GM12878 (cell line): Measurements from ENCODE around the gene EHD2. TPM values are rescaled to one million over a fixed set of nuclear protein-coding genes. Genes with fewer than 3 reads are reported as not detected.

Source experiments
- ATAC-seq: fragments of 200-7000 bp; cut with Tn5 transposase; 3 replicates; pipeline ENCODE4 v1.9.1; 2020; ENCODE audit warnings: mild to moderate bottlenecking, moderate library complexity
- BruUV-seq: library from RNA; stranded (reverse); fragments of 400-500 nt; replicated peaks from 2 replicates; lab custom pipeline; 2021; lab: Mats Ljungman, UMichigan
- CTCF ChIA-PET: fragments of 300-600 bp; sonication (Branson Sonifier 250); formaldehyde crosslinking; extraction: SDS; loops from one replicate; lab custom pipeline; 2021; ENCODE audit warnings: inconsistent platforms; lab: Yijun Ruan, JAX
- POLR2A ChIA-PET: fragments of 350-600 bp; formaldehyde crosslinking; extraction: SDS; loops from one replicate; lab custom pipeline; 2021; ENCODE audit warnings: inconsistent platforms; lab: Charles Lee
- RAD21 ChIA-PET: fragments of 300-600 bp; sonication (Branson Sonifier 250); formaldehyde crosslinking; loops from one replicate; lab custom pipeline; 2023; ENCODE audit warnings: antibody characterized with exemption; ENCODE audit not compliant: unreplicated experiment; lab: Charles Lee
- SMC1A ChIA-PET: fragments of 300-600 bp; sonication (Branson Sonifier 250); formaldehyde crosslinking; loops from one replicate; lab custom pipeline; 2023; ENCODE audit not compliant: unreplicated experiment, uncharacterized antibody; lab: Charles Lee
- DNase-seq: peaks from one replicate; pipeline ENCODE4 v3.0.0-alpha.2; 2011; ENCODE audit warnings: low read depth, low spot score
- FAIRE-seq: peaks from 3 replicates; lab custom pipeline; 2011; peaks lifted over from hg19 to GRCh38; lab: Jason Lieb, UNC
- H2AFZ ChIP-seq: 2 replicates; pipeline ENCODE4 v1.6.0; 2011; ENCODE audit warnings: low read depth, low read length, control low read depth; ENCODE audit not compliant: control insufficient read depth
- H3K27ac ChIP-seq: 2 replicates; pipeline ENCODE4 v1.5.1; 2011; ENCODE audit warnings: control low read depth; ENCODE audit not compliant: control insufficient read depth, insufficient read depth
- H3K27me3 ChIP-seq, 2 experiments: replicated peaks in 1 of 2; 2 replicates each; pipeline versions ENCODE4 v1.6.0 to v1.6.1; 2011; ENCODE audit warnings: low read length in 1 of 2; ENCODE audit not compliant: control insufficient read depth in 2 of 2, insufficient read depth in 2 of 2
- H3K36me3 ChIP-seq, 2 experiments: 2 replicates each; pipeline ENCODE4 v1.5.1; 2011; ENCODE audit warnings: low read length in 1 of 2; ENCODE audit not compliant: control insufficient read depth in 2 of 2, insufficient read depth in 2 of 2
- H3K4me1 ChIP-seq: 2 replicates; pipeline ENCODE4 v1.6.1; 2011; ENCODE audit warnings: mild to moderate bottlenecking, low read length, moderate library complexity, mixed read lengths; ENCODE audit not compliant: control insufficient read depth, insufficient read depth
- H3K4me2 ChIP-seq: 2 replicates; pipeline ENCODE4 v1.6.0; 2011; ENCODE audit warnings: control low read depth; ENCODE audit not compliant: control insufficient read depth, insufficient read depth
- H3K4me3 ChIP-seq: fragments of 200-600 bp; sonication (generic); 2 replicates; pipeline ENCODE4 v1.5.1; 2016
- H3K79me2 ChIP-seq: 2 replicates; pipeline ENCODE4 v1.6.0; 2011; ENCODE audit warnings: low read length; ENCODE audit not compliant: control insufficient read depth, insufficient read depth
- H3K9ac ChIP-seq: 2 replicates; pipeline ENCODE4 v1.8.0; 2011; ENCODE audit warnings: low read length, control low read depth, mixed read lengths; ENCODE audit not compliant: control insufficient read depth, insufficient read depth
- H3K9me3 ChIP-seq: replicated peaks from 3 replicates; pipeline ENCODE4 v1.5.1; 2011; ENCODE audit warnings: mild to moderate bottlenecking, low read length; ENCODE audit not compliant: control insufficient read depth, insufficient read depth
- H4K20me1 ChIP-seq: 2 replicates; pipeline ENCODE4 v1.6.0; 2011; ENCODE audit not compliant: control insufficient read depth, insufficient read depth
- CBFB ChIP-seq: IDR thresholded peaks from 2 replicates; pipeline ENCODE4 v1.6.1; 2016; ENCODE audit warnings: antibody characterized with exemption, low read depth
- ESRRA ChIP-seq: IDR thresholded peaks from 2 replicates; pipeline ENCODE4 v1.6.1; 2012; ENCODE audit warnings: mild to moderate bottlenecking, low read length, improper control_type of control experiment
- EZH2 ChIP-seq: IDR thresholded peaks from 2 replicates; pipeline ENCODE4 v1.6.1; 2012; ENCODE audit warnings: low read depth, mild to moderate bottlenecking, control low read depth, inconsistent platforms, low read length, borderline replicate concordance; ENCODE audit not compliant: control insufficient read depth
- NFIC ChIP-seq: IDR thresholded peaks from 2 replicates; pipeline ENCODE4 v1.6.1; 2012; ENCODE audit warnings: low read depth, mild to moderate bottlenecking, inconsistent platforms, low read length, moderate library complexity
- STAT3 ChIP-seq: IDR thresholded peaks from 2 replicates; pipeline ENCODE4 v1.6.1; 2011; ENCODE audit warnings: low read depth, low read length, improper control_type of control experiment
- ZNF622 ChIP-seq: fragments of 450-650 bp; IDR thresholded peaks from 2 replicates; pipeline ENCODE4 v1.6.1; 2017; ENCODE audit warnings: mild to moderate bottlenecking, inconsistent platforms
- WGBS: methylation state at CpG from one replicate; pipeline ENCODE4 v1.1.6; 2016; ENCODE audit warnings: low lambda C conversion rate; ENCODE audit not compliant: insufficient replicate concordance, insufficient coverage; ENCODE audit errors: missing lambda C conversion rate; 5-methylcytosine and 5-hydroxymethylcytosine counted together
- in situ Hi-C: fragments of 300-500 bp; cut with MboI; formaldehyde crosslinking; loops from 9 replicates; pipeline ENCODE4 v1.14.3; 2018; ENCODE audit warnings: mixed read lengths
- intact Hi-C: fragments of 100-400 bp; cut with micrococcal nuclease; formaldehyde crosslinking; loops from one replicate; pipeline ENCODE4 v1.14.2; 2022; ENCODE audit not compliant: unreplicated experiment
- polyA plus RNA-seq, 11 experiments: library from polyadenylated mRNA; depleted of rRNA in 4 of 11; unstranded in 6 of 11; stranded (reverse) in 5 of 11; fragments of >200 nt; fragmentation: Nextera tagmentation in 4 of 11; fragmentation: Illumina TruSeq in 1 of 11; extraction: Ambion mirVana in 4 of 11; extraction: Trizol in 1 of 11; gene quantifications; 1 replicate in 1 of 11; 2 replicates in 10 of 11; pipeline versions ENCODE4 v1.2.1 to v1.2.3, GENCODE V29; 2011 to 2016; ENCODE audit warnings: inconsistent platforms in 2 of 11, missing spikeins in 2 of 11, low read depth in 1 of 11
- total RNA-seq, 4 experiments: library from RNA; depleted of rRNA in 3 of 4; stranded (reverse); fragments of >200 nt in 3 of 4; fragmentation: Illumina TruSeq in 1 of 4; extraction: Trizol in 1 of 4; gene quantifications; 2 replicates each; pipeline versions ENCODE4 v1.2.1 to v1.2.3, GENCODE V29; 2013 to 2021
- TF ChIP-seq, protein P1 (sequence below): fragments of 450-650 bp; IDR thresholded peaks from 2 replicates; pipeline ENCODE4 v1.6.1; 2017; ENCODE audit warnings: mild to moderate bottlenecking, low read depth, inconsistent platforms; ENCODE audit not compliant: poor library complexity, severe bottlenecking
- TF ChIP-seq, protein P2 (sequence below): IDR thresholded peaks from 2 replicates; pipeline ENCODE4 v1.6.1; 2012; ENCODE audit warnings: low read depth, low read length, improper control_type of control experiment
- TF ChIP-seq, protein P3 (sequence below): IDR thresholded peaks from 2 replicates; pipeline ENCODE4 v1.6.1; 2011; ENCODE audit warnings: mild to moderate bottlenecking, low read depth, low read length, moderate library complexity; ENCODE audit not compliant: insufficient replicate concordance
- TF ChIP-seq, protein P4 (sequence below): fragments of 450-650 bp; IDR thresholded peaks from 2 replicates; pipeline ENCODE4 v1.6.1; 2017; ENCODE audit warnings: mild to moderate bottlenecking
- TF ChIP-seq, protein P5 (sequence below): IDR thresholded peaks from 2 replicates; pipeline ENCODE4 v1.6.1; 2011; ENCODE audit warnings: borderline replicate concordance, low read depth, mild to moderate bottlenecking, moderate library complexity, mixed read lengths, low read length; ENCODE audit not compliant: insufficient read depth; ENCODE audit errors: extremely low read length

EHD2 gene
- total and polyA plus RNA-seq, 10 of the 15 experiments (the other 5 are each of a cell fraction or from before 2014, with no cell fraction given): 0.12 to 0.24 (median 0.23) TPM; not detected in 7

DNA sequence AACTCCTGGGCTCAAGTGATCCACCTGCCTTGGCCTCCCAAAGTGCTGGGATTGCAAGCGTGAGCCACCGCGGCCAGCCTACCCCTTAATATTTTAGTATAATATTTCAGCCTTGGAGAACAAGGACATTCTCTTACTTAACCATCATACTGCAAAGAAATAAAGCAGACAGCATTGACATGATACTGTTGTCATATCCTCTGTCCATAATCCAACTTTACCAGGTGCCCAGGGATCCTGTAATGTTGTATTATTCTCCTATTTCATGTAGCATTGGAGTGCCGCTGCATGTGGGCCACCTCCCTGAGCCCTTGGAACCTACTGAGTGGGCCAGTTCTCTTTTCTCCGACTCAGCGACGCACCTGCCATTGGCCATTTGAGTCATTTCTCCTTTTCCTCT, 21.4 kb upstream of the EHD2 start:
- SMC1A ChIA-PET: no interaction called here
- 56% methylated on average over 7 of the region's 7 CpGs for WGBS
- no peaks in the 10 kb centered on the region for H3K27me3 ChIP-seq
- H3K4me3 ChIP-seq: no peak overlapping the region
- no peak for DNase-seq
- in situ Hi-C loops (no loop called here), intact Hi-C loops (no loop called here)
- no peaks in the 10 kb centered on the region; a peak in 1 of 4 replicates for H3K36me3 ChIP-seq
- no peaks in the 10 kb centered on the region for H3K9me3 ChIP-seq
- no peak overlapping the region for H3K27ac ChIP-seq
- H3K79me2 ChIP-seq: no peaks in the 10 kb centered on the region
- RAD21 ChIA-PET: no interaction called here
- TF ChIP-seq, protein P1, sequence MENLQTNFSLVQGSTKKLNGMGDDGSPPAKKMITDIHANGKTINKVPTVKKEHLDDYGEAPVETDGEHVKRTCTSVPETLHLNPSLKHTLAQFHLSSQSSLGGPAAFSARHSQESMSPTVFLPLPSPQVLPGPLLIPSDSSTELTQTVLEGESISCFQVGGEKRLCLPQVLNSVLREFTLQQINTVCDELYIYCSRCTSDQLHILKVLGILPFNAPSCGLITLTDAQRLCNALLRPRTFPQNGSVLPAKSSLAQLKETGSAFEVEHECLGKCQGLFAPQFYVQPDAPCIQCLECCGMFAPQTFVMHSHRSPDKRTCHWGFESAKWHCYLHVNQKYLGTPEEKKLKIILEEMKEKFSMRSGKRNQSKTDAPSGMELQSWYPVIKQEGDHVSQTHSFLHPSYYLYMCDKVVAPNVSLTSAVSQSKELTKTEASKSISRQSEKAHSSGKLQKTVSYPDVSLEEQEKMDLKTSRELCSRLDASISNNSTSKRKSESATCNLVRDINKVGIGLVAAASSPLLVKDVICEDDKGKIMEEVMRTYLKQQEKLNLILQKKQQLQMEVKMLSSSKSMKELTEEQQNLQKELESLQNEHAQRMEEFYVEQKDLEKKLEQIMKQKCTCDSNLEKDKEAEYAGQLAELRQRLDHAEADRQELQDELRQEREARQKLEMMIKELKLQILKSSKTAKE: no peak
- TF ChIP-seq, protein P2, sequence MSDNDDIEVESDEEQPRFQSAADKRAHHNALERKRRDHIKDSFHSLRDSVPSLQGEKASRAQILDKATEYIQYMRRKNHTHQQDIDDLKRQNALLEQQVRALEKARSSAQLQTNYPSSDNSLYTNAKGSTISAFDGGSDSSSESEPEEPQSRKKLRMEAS: no peak
- TF ChIP-seq STAT3 (no peak), ESRRA (no peak), NFIC (no peak), ZNF622 (no peak), EZH2 (no peak), CBFB (no peak)
- TF ChIP-seq, protein P3, sequence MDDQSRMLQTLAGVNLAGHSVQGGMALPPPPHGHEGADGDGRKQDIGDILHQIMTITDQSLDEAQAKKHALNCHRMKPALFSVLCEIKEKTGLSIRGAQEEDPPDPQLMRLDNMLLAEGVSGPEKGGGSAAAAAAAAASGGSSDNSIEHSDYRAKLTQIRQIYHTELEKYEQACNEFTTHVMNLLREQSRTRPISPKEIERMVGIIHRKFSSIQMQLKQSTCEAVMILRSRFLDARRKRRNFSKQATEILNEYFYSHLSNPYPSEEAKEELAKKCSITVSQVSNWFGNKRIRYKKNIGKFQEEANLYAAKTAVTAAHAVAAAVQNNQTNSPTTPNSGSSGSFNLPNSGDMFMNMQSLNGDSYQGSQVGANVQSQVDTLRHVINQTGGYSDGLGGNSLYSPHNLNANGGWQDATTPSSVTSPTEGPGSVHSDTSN: no peak
- TF ChIP-seq, protein P4, sequence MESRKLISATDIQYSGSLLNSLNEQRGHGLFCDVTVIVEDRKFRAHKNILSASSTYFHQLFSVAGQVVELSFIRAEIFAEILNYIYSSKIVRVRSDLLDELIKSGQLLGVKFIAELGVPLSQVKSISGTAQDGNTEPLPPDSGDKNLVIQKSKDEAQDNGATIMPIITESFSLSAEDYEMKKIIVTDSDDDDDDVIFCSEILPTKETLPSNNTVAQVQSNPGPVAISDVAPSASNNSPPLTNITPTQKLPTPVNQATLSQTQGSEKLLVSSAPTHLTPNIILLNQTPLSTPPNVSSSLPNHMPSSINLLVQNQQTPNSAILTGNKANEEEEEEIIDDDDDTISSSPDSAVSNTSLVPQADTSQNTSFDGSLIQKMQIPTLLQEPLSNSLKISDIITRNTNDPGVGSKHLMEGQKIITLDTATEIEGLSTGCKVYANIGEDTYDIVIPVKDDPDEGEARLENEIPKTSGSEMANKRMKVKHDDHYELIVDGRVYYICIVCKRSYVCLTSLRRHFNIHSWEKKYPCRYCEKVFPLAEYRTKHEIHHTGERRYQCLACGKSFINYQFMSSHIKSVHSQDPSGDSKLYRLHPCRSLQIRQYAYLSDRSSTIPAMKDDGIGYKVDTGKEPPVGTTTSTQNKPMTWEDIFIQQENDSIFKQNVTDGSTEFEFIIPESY: no peak
- TF ChIP-seq, protein P5, sequence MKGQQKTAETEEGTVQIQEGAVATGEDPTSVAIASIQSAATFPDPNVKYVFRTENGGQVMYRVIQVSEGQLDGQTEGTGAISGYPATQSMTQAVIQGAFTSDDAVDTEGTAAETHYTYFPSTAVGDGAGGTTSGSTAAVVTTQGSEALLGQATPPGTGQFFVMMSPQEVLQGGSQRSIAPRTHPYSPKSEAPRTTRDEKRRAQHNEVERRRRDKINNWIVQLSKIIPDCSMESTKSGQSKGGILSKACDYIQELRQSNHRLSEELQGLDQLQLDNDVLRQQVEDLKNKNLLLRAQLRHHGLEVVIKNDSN: no peak
- no peak overlapping the region for H3K9ac ChIP-seq
- ATAC-seq: no peak
- H3K4me2 ChIP-seq: no peak overlapping the region
- H4K20me1 ChIP-seq: no peaks in the 10 kb centered on the region
- no peaks in the 10 kb centered on the region for H3K4me1 ChIP-seq
- no peak overlapping the region for H2AFZ ChIP-seq
- BruUV-seq: no TSS peak
- no peak for FAIRE-seq
- POLR2A ChIA-PET: no interaction called here
- CTCF ChIA-PET: no interaction called here
